ENCODE data around the gene NHERF1. TPM values are rescaled to one million over a fixed set of nuclear protein-coding genes. Genes with fewer than 3 reads are reported as not detected.

NHERF1 gene
- total RNA-seq, 2 donors from 2014 or later = 186 to 244 TPM

- H3K36me3 ChIP-seq = no peaks in the 10 kb centered on the region
- H3K9ac ChIP-seq (ENCODE audit: low read depth in 2 of 2, low read length in 2 of 2) = no peak overlapping the region
- TF ChIP-seq CTCF (IDR thresholded peaks at IDR 0.05) = no peak
- H3K4me1 ChIP-seq = peaks cover 10% of the 10 kb centered on the region
- H3K27me3 ChIP-seq = peaks cover 4% of the 10 kb centered on the region
- no peak overlapping the region for H3K4me3 ChIP-seq
- no peaks in the 10 kb centered on the region for H3K9me3 ChIP-seq
- H3K27ac ChIP-seq = no peak overlapping the region
- intact Hi-C loops (cut with DNase I) = loop anchor here (10.0 kb wide), 1 partner anchor 77 kb away; no protein-coding TSS in a partner anchor
- DNase-seq = no peak
Measured at GRCh38 chr17:74732042-74732867, 16.2 kb upstream of the NHERF1 start.

GRCh38 chr17:74733365-74734122, 14.9 kb upstream of the NHERF1 start:
- TF ChIP-seq CTCF (IDR thresholded peaks at IDR 0.05) = no peak
- no peak for DNase-seq
- peaks cover 17% of the 10 kb centered on the region for H3K4me1 ChIP-seq

GRCh38 chr17:74734256-74734655, 14.2 kb upstream of the NHERF1 start:
- no peak for TF ChIP-seq CTCF (IDR thresholded peaks at IDR 0.05)
- peaks cover 17% of the 10 kb centered on the region for H3K4me1 ChIP-seq
- H3K36me3 ChIP-seq = no peaks in the 10 kb centered on the region
- no peak overlapping the region for H3K4me3 ChIP-seq
- peaks cover 19% of the 10 kb centered on the region for H3K27me3 ChIP-seq
- H3K27ac ChIP-seq = no peak overlapping the region
- no peak overlapping the region for H3K9ac ChIP-seq (ENCODE audit: low read depth in 2 of 2, low read length in 2 of 2)
- DNase-seq = no peak
- H3K9me3 ChIP-seq = no peaks in the 10 kb centered on the region
- intact Hi-C loops (cut with DNase I) = loop anchor here (10.0 kb wide), 1 partner anchor 79 kb away; no protein-coding TSS in a partner anchor

More at GRCh38 chr17:74733365-74734122, 14.9 kb upstream of the NHERF1 start:
- Histone ChIP-seq H3K4me3 (no peak overlapping the region), H3K27me3 (peaks cover 15% of the 10 kb centered on the region), H3K9me3 (no peaks in the 10 kb centered on the region), H3K36me3 (no peaks in the 10 kb centered on the region), H3K27ac (no peak overlapping the region), H3K9ac (ENCODE audit: low read depth in 2 of 2, low read length in 2 of 2) (no peak overlapping the region)
- intact Hi-C loops (cut with DNase I) = loop anchor here (10.0 kb wide), 1 partner anchor 79 kb away; no protein-coding TSS in a partner anchor

GRCh38 chr17:74736513-74737298, 11.7 kb upstream of the NHERF1 start, which contains the start of gene RAB37:
Gene RAB37, plus strand, starts transcription at chr17:74737256. Its CDS starts 17 bp downstream, at chr17:74737273.
- H3K27me3 ChIP-seq = peaks cover 19% of the 10 kb centered on the region
- DNase-seq = peak; percentile 58
- peak; percentile 37 for TF ChIP-seq CTCF (IDR thresholded peaks at IDR 0.05)
- H3K9ac ChIP-seq (ENCODE audit: low read depth in 2 of 2, low read length in 2 of 2) = peak within 1 kb of the TSS; percentile 61
- intact Hi-C loops (cut with DNase I) = loop anchor here (10.0 kb wide), 1 partner anchor 82 kb away; no protein-coding TSS in a partner anchor
- H3K9me3 ChIP-seq = no peaks in the 10 kb centered on the region
- H3K36me3 ChIP-seq = no peaks in the 10 kb centered on the region
- H3K27ac ChIP-seq = peak within 1 kb of the TSS; percentile 23
- H3K4me3 ChIP-seq = peak within 1 kb of the TSS; percentile 35
- H3K4me1 ChIP-seq = peaks cover 17% of the 10 kb centered on the region
